Mammary epithelial cell (primary cell): ENCODE measurements around the gene SERPINB6.

Source experiments
- EZH2 ChIP-seq: IDR thresholded peaks from 2 replicates; pipeline ENCODE4 v1.6.1; 2012; ENCODE audit warnings: low read length, inconsistent platforms, borderline replicate concordance
- TF ChIP-seq, protein P1 (sequence below), 2 donors: IDR thresholded peaks in 1 of 2; conservative IDR thresholded peaks in 1 of 2; 2 replicates each; pipeline ENCODE4 v1.5.1; 2011 to 2012; ENCODE audit warnings: inconsistent platforms in 2 of 2, low read length in 2 of 2, mild to moderate bottlenecking in 2 of 2, control low read depth in 1 of 2, low read depth in 1 of 2; ENCODE audit not compliant: insufficient read depth in 1 of 2; ENCODE audit errors: extremely low read depth in 1 of 2

DNA sequence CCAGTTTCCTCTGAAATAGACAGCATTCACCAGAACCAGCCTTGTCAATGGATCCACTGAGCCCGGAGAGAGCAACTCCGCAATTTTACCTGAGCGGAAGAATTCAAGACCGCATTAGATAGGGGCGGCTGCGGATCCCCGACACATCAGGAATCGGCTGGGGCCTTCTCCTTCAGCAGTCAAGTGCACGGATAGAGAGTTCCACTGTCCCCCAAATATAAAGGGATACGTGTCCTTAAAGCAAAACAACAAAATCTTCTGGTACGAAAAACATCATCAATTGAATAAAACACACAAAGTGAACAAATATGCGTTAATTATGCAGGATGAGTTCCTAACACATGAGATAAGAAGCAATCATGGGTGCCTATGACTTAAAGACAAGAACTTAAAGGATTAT is 18.3 kb downstream of the SERPINB6 start:
- TF ChIP-seq, protein P1, sequence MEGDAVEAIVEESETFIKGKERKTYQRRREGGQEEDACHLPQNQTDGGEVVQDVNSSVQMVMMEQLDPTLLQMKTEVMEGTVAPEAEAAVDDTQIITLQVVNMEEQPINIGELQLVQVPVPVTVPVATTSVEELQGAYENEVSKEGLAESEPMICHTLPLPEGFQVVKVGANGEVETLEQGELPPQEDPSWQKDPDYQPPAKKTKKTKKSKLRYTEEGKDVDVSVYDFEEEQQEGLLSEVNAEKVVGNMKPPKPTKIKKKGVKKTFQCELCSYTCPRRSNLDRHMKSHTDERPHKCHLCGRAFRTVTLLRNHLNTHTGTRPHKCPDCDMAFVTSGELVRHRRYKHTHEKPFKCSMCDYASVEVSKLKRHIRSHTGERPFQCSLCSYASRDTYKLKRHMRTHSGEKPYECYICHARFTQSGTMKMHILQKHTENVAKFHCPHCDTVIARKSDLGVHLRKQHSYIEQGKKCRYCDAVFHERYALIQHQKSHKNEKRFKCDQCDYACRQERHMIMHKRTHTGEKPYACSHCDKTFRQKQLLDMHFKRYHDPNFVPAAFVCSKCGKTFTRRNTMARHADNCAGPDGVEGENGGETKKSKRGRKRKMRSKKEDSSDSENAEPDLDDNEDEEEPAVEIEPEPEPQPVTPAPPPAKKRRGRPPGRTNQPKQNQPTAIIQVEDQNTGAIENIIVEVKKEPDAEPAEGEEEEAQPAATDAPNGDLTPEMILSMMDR (conservative IDR thresholded peaks at IDR 0.05 in 1 of 2, IDR thresholded peaks at IDR 0.05 in 1 of 2; ENCODE audit: extremely low read depth in 1 of 2, insufficient read depth in 1 of 2, low read depth in 1 of 2, low read length in 2 of 2), result no peak
- TF ChIP-seq EZH2, result no peak
